Liver (tissue), 3 donors: ENCODE results near the gene AHI1.

Source experiments
- CTCF ChIP-seq: fragments of 150-350 bp; IDR thresholded peaks from 2 replicates; pipeline ENCODE4 v1.5.1; 2017; ENCODE audit warnings: improper control_type of control experiment, low read depth, low read length; ENCODE audit not compliant: missing input control
- FOXA1 ChIP-seq: IDR thresholded peaks from 2 replicates; pipeline ENCODE4 v1.6.1; 2016; ENCODE audit warnings: antibody characterized with exemption
- FOXA2 ChIP-seq: IDR thresholded peaks from 2 replicates; pipeline ENCODE4 v1.6.1; 2016; ENCODE audit warnings: antibody characterized with exemption
- GABPA ChIP-seq, 2 donors: IDR thresholded peaks in 1 of 2; conservative IDR thresholded peaks in 1 of 2; 2 replicates each; pipeline ENCODE4 v1.6.1; 2016; ENCODE audit warnings: antibody characterized with exemption in 2 of 2, mild to moderate bottlenecking in 1 of 2, moderate library complexity in 1 of 2
- HNF4G ChIP-seq: IDR thresholded peaks from 2 replicates; pipeline ENCODE4 v1.6.1; 2016; ENCODE audit warnings: antibody characterized with exemption
- JUND ChIP-seq, 2 donors: IDR thresholded peaks; 2 replicates each; pipeline ENCODE4 v1.6.1; 2016; ENCODE audit warnings: antibody characterized with exemption in 2 of 2
- RAD21 ChIP-seq, 2 donors: IDR thresholded peaks; 2 replicates each; pipeline ENCODE4 v1.6.1; 2016; ENCODE audit warnings: antibody characterized with exemption in 2 of 2, mild to moderate bottlenecking in 2 of 2
- REST ChIP-seq: IDR thresholded peaks from 2 replicates; pipeline ENCODE4 v1.6.1; 2016; ENCODE audit warnings: antibody characterized with exemption, mild to moderate bottlenecking
- RXRA ChIP-seq, 2 donors: IDR thresholded peaks; 2 replicates each; pipeline ENCODE4 v1.6.1; 2017 to 2018; ENCODE audit warnings: antibody characterized with exemption in 2 of 2, mild to moderate bottlenecking in 1 of 2
- TAF1 ChIP-seq: conservative IDR thresholded peaks from 2 replicates; pipeline ENCODE4 v1.6.1; 2016; ENCODE audit warnings: antibody characterized with exemption, mild to moderate bottlenecking
- YY1 ChIP-seq: IDR thresholded peaks from 2 replicates; pipeline ENCODE4 v1.6.1; 2016; ENCODE audit warnings: antibody characterized with exemption, mild to moderate bottlenecking
- TF ChIP-seq, protein P1 (sequence below): IDR thresholded peaks from 2 replicates; pipeline ENCODE4 v1.6.1; 2016; ENCODE audit warnings: antibody characterized with exemption
- donor health status: healthy.
- donor health status: healthy.

GRCh38 chr6:135285165-135285564 is 212.4 kb downstream of the AHI1 start:
- TF ChIP-seq, protein P1, sequence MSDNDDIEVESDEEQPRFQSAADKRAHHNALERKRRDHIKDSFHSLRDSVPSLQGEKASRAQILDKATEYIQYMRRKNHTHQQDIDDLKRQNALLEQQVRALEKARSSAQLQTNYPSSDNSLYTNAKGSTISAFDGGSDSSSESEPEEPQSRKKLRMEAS: no peak
- TF ChIP-seq CTCF (no peak), TAF1 (no peak), HNF4G (no peak), YY1 (no peak), RAD21 (IDR thresholded peaks at IDR 0.05) (no peak), GABPA (IDR thresholded peaks at IDR 0.05 in 1 of 2, conservative IDR thresholded peaks at IDR 0.05 in 1 of 2) (no peak), REST (no peak), FOXA2 (no peak), RXRA (IDR thresholded peaks at IDR 0.05) (no peak), FOXA1 (no peak), JUND (IDR thresholded peaks at IDR 0.05) (no peak)
